ENCODE results near the gene TOB1. TPM values are rescaled to one million over a fixed set of nuclear protein-coding genes. Genes with fewer than 3 reads are reported as not detected.

The TOB1 gene
- total RNA-seq, 1 experiment from 2014 or later: 31.6 TPM

- no peak for TF ChIP-seq CTCF (conservative IDR thresholded peaks at IDR 0.05)
Measured at GRCh38 chr17:50820651-50821050, 45.5 kb downstream of the TOB1 start.

More at GRCh38 chr17:50820651-50821050, 45.5 kb downstream of the TOB1 start:
- no peak overlapping the region for H3K23ac ChIP-seq (ENCODE audit: insufficient read length, low read depth, low read length)
- H3K27ac ChIP-seq (ENCODE audit: insufficient read length, low read depth, low read length): no peak overlapping the region
- peaks cover 8% of the 10 kb centered on the region in 2 experiments for H3K4me1 Mint-ChIP-seq
- no peaks in the 10 kb centered on the region for H3K4me1 ChIP-seq (ENCODE audit: insufficient read depth, low read length)
- H4K5ac ChIP-seq (ENCODE audit: insufficient read length, low read depth, low read length): no peak overlapping the region
- H2AK5ac ChIP-seq (ENCODE audit: insufficient read length, low read length): no peak overlapping the region
- no peak overlapping the region for H3K9ac ChIP-seq (ENCODE audit: extremely low read depth, insufficient read length, low read length)
- no peak overlapping the region for H4K8ac ChIP-seq (replicated peaks; ENCODE audit: insufficient read length, low read depth, low read length)
- H2BK12ac ChIP-seq (ENCODE audit: insufficient read length, low read depth, low read length): no peak overlapping the region
- no peak overlapping the region for H2BK15ac ChIP-seq (ENCODE audit: low read depth, low read length)
- H2BK5ac ChIP-seq (ENCODE audit: insufficient read length, low read length): no peak overlapping the region
- H3K18ac ChIP-seq (ENCODE audit: insufficient read length, low read depth, low read length): no peak overlapping the region
- H3K27me3 Mint-ChIP-seq (ENCODE audit: low read depth): peaks cover 9% of the 10 kb centered on the region; the same call in 1 of the 2 replicates
- H3K9me3 Mint-ChIP-seq: no peaks in the 10 kb centered on the region
- H3K4me2 ChIP-seq (ENCODE audit: insufficient read depth, insufficient read length, low read length): no peak overlapping the region
- no peak overlapping the region for H2BK120ac ChIP-seq (ENCODE audit: low read depth, low read length, poor library complexity, severe bottlenecking)
- no peak overlapping the region for H3K4ac ChIP-seq (ENCODE audit: low read depth, low read length)
- H3K9me3 ChIP-seq (ENCODE audit: control insufficient read depth, low read depth, low read length): no peaks in the 10 kb centered on the region
- no peak overlapping the region for H3K56ac ChIP-seq (ENCODE audit: insufficient read length, low read depth, low read length)
- no peaks in the 10 kb centered on the region for H3K79me2 ChIP-seq (ENCODE audit: insufficient read depth, low read length)
- H2BK20ac ChIP-seq (ENCODE audit: low read depth, low read length, poor library complexity, severe bottlenecking): no peak overlapping the region
- H3K27me3 ChIP-seq (ENCODE audit: insufficient read depth, low read length): no peaks in the 10 kb centered on the region
- WGBS (ENCODE audit: extremely low coverage, insufficient read length, low lambda C conversion rate): no CpG with 5 or more reads among the region's 10 CpGs
- no peak overlapping the region for H3T11ph ChIP-seq (ENCODE audit: low read length)
- no peak for DNase-seq
- H3K27ac Mint-ChIP-seq: no peak overlapping the region; a peak in 1 of 7 replicates
- H2AFZ ChIP-seq (ENCODE audit: low read length): no peak overlapping the region
- H3K79me1 ChIP-seq (ENCODE audit: insufficient read depth, low read depth, low read length, poor library complexity, severe bottlenecking): no peaks in the 10 kb centered on the region
- H3K4me3 Mint-ChIP-seq: no peak overlapping the region
- no peak overlapping the region for H4K91ac ChIP-seq (ENCODE audit: insufficient read length, low read depth, low read length)
- H4K20me1 ChIP-seq (ENCODE audit: control insufficient read depth, insufficient read depth, insufficient read length): no peaks in the 10 kb centered on the region
- H3K36me3 Mint-ChIP-seq (ENCODE audit: insufficient read depth in 1 of 3, low read depth in 3 of 3): no peaks in the 10 kb centered on the region; a peak in 1 of 7 replicates
- no peaks in the 10 kb centered on the region for H3K23me2 ChIP-seq (ENCODE audit: insufficient read length, low read depth, low read length, poor library complexity, severe bottlenecking)
- no peak overlapping the region for H3K14ac ChIP-seq (ENCODE audit: insufficient read depth, low read length)

Data from H9 (cell line).